Measurements from ENCODE around the gene MYRIP.

- TF ChIP-seq MAX (IDR thresholded peaks at IDR 0.05) (no peak), REST (IDR thresholded peaks at IDR 0.05) (no peak)
Observed at GRCh38 chr3:39882111-39882510, 72.7 kb downstream of the MYRIP start.

Measured in liver (tissue), 1 donor.